GM20431 (cell line): Measurements from ENCODE around the gene FOLR2.
"Not testable (repeated sequence)": the region's sequence is repeated elsewhere in the genome, so short reads cannot be mapped to it uniquely, and the experiment has no call there.

Experiments used
- in situ Hi-C: fragments of 300-500 bp; cut with MseI, MboI; formaldehyde crosslinking; loops from one replicate; pipeline ENCODE4 v1.15.0; 2020; ENCODE audit warnings: low sequenced_read_pairs; ENCODE audit not compliant: unreplicated experiment

Gene FOLR2

DNA sequence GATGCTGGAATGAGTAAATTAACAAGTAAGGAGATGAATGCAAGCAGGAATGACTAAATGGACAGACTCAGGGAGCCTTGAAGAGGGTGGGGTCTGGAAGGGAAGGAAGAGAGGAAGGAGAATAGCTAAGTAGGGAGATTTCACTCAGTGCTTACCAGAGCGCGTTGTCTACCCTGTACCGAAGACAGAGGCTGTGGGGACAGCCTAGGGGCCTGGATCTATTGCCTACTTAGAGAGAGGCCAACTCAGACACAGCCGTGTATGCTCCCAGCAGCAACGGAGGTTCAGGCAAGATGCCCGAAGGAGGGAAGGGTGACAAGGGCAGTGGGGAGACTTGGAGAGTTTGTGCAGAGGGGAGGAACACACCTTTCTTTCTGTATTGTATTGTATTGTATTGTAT is at the start of gene FOLR2:
Gene FOLR2, plus strand, starts transcription at position 157 of the 400 bp plus-strand sequence. CDS start 1,791 bp downstream, outside the sequence.
- in situ Hi-C loops, result no loop called here

DNA sequence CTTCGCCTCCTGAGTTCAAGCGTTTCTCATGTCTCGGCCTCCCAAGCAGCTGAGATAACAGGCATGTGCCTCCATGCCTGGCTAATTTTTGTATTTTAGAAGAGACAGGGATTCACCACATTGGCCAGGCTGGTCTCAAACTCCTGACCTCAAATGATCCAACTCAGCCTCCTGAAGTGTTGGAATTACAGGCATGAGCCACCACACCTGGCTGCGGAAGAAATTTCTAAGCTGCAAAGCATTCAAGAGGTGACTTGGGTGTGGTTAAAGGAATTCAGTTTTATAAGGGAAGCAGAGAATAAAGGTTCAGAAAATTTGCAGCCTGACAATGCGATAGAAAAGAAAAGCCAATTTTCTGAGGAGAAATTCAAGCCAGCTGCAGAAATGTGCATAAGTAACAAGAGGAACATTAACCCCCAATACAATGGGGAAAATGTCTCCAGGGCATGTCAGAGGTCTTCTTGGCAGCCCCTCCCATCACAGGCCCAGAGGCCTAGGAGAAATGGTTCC is 47.5 kb upstream of the FOLR2 start:
- in situ Hi-C loops, result not testable (repeated sequence)

DNA sequence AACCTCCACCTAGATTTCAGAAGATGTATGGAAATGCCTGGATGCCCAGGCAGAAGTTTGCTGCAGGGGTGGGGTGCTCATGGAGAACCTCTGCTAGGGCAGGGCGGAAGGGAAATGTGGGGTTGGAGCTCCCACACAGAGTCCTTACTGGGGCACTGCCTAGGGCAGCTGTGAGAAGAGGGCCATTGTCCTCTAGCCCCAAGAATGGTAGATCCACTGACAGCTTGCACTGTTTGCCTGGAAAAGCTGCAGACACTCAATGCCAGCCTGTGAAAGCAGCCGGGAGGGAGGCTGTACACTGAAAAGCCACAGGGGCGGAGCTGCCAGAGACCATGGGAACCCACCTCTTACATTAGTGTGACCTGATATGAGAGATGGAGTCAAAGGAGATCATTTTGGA is 46.8 kb upstream of the FOLR2 start:
- in situ Hi-C loops, result not testable (repeated sequence)

DNA sequence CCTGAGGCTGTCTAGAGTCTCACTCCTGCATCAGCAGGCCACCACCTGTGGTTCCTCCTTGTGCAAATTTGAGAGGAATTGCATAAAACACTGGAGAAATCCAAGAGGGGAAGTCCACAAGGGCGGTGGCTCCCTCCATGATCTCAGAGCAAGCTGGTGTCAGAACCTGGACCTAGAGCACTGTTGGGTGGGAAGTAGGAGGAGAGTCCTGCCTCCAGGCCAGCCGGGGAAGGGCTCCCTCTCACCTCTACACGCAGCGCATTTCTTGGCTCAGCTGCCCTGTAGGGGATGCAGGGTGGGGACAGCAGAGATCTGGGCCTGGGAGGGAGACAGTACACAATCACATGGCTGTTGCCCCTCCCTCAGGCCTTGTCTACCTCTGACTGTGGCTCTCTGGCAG is 44.6 kb upstream of the FOLR2 start:
- in situ Hi-C loops, result not testable (repeated sequence)

DNA sequence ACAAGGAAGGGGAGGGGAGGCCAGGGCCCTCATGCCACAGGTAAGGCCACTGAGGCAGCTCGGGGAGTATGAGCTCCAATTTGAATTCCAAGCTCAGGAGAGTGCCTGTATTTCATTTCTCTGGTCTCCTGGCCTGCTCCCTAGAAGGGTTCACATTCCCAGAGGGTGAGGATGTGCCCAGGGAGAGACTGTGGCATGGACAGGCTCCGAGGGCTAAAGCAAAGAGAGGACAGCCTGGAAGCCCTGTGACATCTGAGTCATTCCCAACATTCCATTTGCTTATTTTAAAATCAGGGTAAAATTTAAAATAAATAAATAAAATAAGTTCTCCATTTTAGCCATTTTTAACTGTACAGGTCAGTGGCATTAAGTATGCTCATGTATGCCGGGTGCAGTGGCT is 43.3 kb upstream of the FOLR2 start:
- in situ Hi-C loops, result no loop called here

DNA sequence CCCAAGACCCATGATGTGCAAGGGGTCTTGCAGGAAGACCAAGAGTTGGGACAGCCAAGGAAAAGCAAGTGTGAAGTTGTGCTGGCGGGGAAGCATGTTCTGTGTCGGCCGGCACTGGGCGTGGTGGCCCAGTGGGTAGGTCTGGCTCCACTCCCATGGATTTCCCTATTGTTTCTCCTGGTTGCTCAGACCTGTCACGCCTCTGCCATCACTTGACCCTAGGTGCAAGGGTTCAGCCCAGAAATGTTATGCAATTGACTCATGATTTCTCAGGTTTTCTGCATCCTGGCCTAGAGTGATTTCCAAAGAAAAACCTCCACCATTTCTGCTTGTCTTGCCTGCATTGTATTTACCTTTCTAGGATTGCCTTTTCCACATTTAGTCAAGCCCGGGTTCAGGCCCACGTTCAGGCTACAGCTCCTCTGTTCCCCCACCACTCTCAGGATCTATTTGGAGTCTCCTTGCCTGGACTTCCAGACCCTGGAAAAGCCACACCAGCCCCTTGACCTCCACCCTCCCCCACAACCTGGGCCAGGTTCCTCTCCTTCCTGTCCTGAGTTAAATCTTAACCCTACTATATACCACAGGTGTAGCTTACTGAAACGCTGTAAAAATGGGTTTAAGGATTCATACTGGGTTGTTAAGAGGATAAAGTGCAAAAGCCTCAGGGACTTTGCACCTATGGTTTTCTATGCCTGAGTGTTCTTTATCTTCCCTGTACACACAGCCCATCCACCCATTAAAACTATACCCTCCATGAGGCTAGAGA is 42.1 kb upstream of the FOLR2 start:
- in situ Hi-C loops, result no loop called here

DNA sequence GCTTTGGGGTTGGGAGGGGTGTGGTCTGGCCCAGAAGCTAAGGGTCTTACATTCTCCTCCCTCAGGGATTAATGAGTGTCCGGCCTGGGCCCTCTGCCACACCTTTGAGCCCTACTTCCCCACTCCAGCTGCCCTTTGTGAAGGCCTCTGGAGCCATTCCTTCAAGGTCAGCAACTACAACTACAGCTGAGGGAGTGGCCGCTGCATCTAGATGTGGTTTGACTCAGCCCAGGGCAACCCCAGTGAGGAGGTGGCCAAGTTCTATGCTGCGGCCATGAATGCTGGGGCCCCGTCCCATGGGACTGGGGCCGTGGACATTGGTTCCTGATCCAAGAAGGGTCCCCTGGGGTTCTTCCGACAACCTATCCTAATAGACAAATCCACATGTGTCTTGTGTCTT is 38.9 kb upstream of the FOLR2 start:
- in situ Hi-C loops, result no loop called here

DNA sequence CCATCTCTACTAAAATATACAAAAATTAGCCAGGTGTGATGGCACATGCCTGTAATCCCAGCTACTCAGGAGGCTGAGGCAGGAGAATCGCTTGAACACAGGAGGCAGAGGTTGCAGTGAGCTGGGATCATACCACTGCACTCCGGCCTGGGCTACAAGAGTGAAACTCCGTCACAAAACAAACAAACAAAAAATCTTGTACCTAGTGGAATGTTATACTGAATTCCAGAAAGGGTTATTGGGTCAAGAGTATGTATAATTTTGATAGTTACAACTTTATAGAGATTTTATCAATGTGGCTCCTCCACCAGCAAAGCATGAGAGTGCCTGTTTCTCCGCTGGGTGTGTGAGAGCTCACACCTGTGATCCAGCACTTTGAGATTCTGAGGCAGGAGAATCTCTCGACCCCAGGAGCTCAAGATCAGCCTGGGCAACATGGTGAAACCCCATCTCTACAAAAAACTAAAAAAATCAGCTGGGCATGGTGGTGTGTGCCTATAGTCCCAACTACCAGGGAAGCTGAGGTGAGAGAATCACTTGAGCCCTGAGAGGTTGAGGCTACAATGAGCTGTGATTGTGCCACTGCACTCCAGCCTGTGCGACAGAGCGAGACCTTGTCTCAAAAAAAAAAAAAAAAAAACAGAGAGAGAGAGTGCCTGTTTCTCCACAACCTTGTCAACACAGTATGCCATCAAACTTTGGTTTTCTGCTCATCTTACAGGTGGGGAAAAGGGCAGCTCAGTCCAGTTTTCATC is 37.4 kb upstream of the FOLR2 start:
- in situ Hi-C loops, result no loop called here

DNA sequence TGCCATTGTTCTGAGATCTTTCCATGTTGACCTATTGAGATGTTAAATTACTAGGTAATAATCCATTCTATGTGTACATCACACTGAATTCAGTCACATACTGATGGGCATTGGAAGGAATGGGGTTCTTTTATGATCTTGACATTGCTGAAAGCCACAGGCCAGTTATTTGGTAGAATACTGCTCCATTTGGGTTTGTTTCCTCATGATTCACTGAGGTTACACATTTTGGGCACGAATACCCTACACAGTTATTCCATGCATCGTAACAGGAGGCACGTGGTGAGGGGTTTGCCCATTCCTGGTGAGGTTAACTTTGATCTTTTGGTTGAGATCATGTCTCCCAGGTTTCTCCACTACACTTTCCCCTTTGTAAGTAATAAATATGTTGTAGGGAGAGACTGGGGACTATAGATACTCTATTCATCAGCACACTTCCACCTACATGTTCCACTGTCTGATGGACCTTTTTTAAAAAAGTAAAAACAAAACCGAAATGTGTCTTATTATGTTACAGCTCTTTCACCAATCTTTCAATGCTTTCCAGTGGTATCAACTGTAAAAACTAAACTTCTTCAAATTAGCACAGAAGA is 36.7 kb upstream of the FOLR2 start:
- in situ Hi-C loops, result no loop called here

DNA sequence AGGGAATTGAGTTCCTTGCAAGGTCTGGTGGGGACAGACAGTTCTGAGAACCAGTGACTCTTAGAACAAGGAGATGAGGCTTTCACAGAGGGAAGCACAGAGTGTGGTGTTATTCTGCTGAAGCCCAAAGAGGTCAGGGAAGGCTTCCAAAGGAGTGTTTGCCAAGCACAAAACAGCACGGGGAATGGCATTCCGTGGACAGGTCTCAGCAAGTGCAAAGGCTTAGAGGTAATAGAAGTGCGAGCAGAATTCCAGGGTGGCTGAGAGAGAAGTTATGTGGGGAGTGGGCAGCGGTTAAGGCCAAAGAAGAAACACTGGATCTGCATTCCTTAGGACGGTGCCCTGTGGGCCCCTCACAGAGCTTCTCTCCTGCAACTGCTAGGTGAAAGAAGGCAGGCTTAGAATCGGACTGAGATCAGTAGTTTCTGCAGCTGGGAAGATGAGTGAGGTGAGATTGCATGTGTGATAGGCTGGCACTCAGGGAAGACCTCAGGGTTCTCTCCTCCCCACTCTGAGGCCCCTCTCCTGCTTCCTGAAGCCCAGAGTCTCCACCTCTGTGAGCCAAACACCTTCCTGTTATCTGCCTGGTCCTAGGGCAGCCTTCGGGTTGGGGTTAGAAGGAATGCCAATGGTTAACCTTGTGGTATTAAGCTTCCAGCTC is 35.6 kb upstream of the FOLR2 start:
- in situ Hi-C loops, result not testable (repeated sequence)

DNA sequence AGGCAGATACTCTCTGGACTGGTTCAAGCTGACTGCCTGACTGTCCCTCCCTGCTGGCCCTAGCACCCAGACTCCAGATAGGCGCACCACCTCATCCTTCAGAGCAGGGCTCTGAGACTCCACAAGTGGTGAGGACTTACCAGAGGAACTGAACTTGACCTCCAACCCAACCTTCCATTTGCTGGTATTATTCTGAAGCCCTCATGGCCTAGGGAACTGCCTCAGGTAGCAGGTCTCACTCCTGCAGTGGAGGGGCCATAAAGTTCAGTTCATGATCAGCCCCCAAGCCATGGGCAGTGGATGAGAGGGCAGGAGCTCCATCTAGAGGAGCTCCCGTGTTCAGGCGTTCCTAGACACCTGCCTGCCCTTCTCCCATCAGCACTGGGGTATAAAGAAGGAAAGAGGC is 35.0 kb upstream of the FOLR2 start:
- in situ Hi-C loops, result not testable (repeated sequence)

DNA sequence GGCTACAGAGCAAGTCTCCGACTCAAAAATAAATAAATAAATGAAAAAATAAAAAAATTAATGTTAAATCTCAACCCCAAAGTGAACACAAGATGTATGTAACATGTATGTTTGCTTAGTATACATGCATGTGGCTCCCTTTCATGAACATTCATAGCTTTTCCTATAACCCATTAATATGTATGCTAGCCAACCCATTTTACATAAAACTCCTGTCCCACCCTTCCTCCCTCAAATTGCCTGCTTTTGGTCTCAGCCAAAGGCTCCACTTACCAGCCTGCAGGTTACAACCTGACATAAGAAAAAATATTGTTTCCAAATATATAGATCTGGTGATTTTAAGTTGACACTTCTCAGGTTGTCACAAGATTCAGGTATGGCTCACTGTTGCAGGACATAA is 28.3 kb upstream of the FOLR2 start:
- in situ Hi-C loops, result no loop called here

DNA sequence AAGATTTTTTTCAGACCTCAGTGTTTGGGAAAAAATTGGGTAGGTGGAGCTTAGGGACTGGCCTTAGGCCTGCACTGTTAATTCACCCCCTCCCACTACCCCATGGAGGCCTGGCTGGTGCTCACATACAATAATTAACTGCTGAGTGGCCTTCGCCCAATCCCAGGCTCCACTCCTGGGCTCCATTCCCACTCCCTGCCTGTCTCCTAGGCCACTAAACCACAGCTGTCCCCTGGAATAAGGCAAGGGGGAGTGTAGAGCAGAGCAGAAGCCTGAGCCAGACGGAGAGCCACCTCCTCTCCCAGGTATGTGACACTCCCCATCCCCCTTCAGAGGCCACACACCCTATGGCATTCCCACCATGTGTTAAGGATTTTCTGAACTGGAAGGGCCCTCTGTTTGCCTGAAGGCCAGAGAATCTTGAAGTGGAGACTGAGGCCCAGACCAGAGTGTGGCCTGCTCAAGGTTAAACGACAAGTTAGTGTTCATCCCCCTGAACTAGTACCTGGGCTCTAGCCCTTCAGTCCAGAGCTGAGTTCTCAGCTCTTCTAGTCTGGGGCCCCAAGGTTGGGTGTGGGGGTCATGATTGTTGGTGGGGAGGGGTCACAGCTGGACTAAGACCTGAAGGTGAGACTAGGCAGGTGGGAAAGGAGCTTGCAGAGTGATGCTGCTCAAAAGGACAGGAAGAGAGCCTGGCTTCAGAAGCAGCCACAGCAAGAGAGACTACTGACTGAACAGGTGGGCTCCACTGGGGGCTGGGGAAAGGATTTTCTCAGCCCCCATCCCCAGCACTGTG is 26.9 kb upstream of the FOLR2 start:
- in situ Hi-C loops, result no loop called here

DNA sequence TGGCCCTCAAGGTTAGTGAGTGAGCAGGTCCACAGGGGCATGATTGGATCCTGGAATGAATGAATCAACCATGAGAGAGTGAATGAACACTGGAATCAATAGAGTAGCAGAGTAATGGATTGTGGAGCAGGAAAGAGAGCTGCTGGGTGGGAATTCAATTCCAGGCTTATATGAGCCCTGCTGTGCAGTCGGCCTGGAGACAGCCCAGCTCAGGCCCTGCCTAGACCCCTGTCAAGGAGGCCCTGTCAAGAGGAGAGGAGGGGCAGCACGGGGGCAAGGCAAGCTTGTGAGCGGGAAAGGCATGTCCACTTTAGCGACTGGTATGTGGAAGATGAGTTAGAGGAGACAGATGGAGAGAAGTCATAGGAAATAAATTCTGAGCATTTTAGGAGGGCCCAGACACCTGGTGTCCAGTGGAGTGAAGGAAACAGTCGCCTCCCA is 25.9 kb upstream of the FOLR2 start:
- in situ Hi-C loops, result no loop called here

DNA sequence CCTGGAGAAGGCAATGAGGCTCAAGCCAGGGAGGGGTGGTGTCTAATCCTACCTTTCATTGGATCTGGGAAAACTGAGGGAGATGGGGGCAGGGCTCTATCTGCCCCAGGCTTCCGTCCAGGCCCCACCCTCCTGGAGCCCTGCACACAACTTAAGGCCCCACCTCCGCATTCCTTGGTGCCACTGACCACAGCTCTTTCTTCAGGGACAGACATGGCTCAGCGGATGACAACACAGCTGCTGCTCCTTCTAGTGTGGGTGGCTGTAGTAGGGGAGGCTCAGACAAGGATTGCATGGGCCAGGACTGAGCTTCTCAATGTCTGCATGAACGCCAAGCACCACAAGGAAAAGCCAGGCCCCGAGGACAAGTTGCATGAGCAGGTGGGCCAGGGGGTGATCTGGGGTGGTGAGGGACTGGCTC is 24.6 kb upstream of the FOLR2 start, which contains the start of gene FOLR1:
Gene FOLR1, plus strand, starts transcription at position 180 of the 421 bp plus-strand sequence. Its CDS starts 34 bp downstream, at position 214.
- in situ Hi-C loops, result no loop called here

DNA sequence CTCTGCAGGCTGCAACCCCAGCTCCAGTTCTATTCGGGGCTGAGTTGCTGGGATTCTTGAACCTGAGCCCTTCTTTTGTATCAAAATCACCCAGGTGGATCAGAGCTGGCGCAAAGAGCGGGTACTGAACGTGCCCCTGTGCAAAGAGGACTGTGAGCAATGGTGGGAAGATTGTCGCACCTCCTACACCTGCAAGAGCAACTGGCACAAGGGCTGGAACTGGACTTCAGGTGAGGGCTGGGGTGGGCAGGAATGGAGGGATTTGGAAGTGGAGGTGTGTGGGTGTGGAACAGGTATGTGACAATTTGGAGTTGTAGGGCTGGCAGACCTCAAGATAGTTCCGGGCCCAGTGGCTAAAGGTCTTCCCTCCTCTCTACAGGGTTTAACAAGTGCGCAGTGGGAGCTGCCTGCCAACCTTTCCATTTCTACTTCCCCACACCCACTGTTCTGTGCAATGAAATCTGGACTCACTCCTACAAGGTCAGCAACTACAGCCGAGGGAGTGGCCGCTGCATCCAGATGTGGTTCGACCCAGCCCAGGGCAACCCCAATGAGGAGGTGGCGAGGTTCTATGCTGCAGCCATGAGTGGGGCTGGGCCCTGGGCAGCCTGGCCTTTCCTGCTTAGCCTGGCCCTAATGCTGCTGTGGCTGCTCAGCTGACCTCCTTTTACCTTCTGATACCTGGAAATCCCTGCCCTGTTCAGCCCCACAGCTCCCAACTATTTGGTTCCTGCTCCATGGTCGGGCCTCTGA is 20.9 kb upstream of the FOLR2 start:
- in situ Hi-C loops, result no loop called here

DNA sequence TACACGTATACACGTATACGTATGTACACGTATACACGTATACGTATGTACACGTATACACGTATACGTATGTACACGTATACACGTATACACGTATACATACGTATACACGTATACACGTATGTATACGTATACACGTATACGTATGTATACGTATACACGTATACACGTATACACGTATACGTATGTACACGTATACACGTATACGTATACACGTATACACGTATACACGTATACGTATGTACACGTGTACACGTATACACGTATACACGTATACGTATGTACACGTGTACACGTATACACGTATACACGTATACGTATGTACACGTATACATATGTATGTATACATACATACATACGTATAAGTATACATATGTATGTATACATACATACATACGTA is 15.1 kb upstream of the FOLR2 start:
- in situ Hi-C loops, result not testable (repeated sequence)

DNA sequence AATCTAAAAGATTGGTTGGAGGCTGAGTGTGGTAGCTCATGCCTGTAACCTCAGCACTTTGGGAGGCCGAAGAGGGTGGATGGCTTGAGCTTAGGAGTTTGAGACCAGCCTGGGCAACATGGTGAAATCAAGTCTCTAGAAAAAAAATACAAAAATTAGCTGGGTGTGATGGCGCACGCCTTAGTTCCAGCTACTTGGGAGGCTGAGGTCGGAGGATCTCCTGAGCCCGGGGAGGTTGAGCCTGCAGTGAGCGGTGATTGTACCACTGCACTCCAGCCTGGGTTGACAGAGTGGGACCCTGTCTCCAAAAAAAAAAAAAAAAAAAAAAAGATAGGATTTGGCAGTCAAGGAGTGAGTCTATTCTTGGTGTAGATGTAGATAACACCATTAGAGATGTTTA is 14.0 kb upstream of the FOLR2 start:
- in situ Hi-C loops, result no loop called here

DNA sequence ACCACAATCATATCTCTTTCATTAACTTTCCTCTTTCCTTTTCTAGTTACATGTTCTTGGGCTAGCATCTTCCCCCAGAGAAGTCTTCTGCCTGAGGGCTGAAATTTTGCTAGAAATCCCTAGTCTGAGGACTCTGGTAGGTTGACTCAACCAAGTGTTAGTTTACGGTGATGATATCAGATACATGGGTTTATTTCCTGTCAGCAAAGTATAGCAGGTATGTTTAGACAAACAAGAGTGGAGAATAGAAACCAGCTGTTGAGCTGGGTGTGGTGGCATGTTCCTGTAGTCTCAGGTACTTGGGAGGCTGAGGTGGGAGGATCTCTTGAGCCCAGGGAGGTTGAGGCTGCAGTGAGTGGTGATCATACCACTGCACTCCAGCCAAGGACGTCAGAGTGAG is 13.4 kb upstream of the FOLR2 start:
- in situ Hi-C loops, result no loop called here
